ENCODE data around the gene NINJ1.

DNA sequence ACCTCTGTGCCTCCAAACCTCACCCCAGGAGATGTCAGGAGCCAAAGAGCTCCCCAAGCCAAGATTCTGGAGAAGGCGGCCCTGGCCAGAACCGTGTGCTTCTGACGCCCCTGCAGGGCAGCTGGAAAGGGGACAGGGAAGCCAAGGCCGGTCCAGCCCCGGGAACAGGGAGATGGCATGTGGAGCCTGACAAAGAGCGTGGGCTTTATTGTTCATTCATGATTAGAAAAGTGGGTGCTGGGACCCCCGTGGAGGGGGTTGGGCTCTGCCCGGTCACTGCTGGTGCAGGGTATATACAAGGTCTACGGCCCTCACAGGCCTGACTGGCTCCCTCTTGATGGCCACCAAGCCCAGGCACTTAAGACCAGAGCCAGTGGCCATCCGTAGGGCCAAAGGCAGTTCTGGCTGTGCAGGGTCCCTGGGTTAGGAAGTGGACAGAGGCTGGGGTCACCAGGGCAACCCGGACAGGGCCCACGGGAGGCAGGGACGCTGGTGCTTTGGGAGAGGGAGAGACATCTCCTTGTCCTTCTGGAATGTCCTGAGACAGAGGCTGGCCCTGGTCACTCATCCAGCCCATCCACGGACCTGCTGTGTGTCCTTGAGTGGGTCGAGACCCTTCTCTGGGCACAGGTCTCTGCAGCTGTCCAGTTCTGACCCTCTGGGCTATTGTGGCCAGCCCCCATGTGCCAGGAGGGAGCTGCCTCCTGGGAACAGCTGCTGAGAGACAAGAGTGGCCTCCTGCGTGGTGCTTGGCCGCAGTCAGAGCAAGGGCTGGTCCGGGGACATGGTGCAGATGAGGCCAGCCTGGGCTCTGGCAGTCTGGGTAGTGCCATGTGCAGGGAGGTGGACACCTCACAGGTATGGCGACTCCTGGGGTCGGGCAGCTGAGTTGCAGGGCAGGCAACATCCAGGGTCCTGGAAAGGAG is 12.5 kb downstream of the NINJ1 start:
- TF ChIP-seq, protein P1, sequence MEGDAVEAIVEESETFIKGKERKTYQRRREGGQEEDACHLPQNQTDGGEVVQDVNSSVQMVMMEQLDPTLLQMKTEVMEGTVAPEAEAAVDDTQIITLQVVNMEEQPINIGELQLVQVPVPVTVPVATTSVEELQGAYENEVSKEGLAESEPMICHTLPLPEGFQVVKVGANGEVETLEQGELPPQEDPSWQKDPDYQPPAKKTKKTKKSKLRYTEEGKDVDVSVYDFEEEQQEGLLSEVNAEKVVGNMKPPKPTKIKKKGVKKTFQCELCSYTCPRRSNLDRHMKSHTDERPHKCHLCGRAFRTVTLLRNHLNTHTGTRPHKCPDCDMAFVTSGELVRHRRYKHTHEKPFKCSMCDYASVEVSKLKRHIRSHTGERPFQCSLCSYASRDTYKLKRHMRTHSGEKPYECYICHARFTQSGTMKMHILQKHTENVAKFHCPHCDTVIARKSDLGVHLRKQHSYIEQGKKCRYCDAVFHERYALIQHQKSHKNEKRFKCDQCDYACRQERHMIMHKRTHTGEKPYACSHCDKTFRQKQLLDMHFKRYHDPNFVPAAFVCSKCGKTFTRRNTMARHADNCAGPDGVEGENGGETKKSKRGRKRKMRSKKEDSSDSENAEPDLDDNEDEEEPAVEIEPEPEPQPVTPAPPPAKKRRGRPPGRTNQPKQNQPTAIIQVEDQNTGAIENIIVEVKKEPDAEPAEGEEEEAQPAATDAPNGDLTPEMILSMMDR (IDR thresholded peaks at IDR 0.05): no peak
- TF ChIP-seq EP300 (IDR thresholded peaks at IDR 0.05) (no peak), POLR2A (IDR thresholded peaks at IDR 0.05) (no peak)
